Kidney glomerular epithelial cell (primary cell): ENCODE data around the gene TEAD1.
A peak's percentile ranks its signal among the peaks of the same experiment; 100 is the strongest.

ENCODE experiments used
- DNase-seq: peaks from one replicate; lab custom pipeline; 2025; lab: John Stamatoyannopoulos, UW

The TEAD1 gene

DNA sequence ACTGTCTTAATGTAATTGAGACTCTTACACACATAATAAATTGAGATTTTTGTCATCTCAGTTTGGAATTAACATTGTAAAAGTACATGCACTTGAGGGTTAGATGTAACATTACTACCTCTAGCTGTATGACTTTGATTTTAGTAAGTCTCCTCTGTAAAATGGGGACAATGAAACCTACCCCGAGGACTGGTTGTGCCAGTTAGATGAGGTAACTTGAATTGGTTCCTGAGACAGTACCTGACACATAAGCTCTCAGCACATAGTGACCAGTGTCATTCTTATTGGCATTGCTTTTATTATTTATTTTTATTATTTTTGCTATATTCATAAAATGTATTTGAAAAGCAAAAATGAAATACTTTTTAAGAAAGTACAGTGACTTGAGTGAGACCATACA is 114.8 kb downstream of the TEAD1 start:
- DNase-seq = no peak

DNA sequence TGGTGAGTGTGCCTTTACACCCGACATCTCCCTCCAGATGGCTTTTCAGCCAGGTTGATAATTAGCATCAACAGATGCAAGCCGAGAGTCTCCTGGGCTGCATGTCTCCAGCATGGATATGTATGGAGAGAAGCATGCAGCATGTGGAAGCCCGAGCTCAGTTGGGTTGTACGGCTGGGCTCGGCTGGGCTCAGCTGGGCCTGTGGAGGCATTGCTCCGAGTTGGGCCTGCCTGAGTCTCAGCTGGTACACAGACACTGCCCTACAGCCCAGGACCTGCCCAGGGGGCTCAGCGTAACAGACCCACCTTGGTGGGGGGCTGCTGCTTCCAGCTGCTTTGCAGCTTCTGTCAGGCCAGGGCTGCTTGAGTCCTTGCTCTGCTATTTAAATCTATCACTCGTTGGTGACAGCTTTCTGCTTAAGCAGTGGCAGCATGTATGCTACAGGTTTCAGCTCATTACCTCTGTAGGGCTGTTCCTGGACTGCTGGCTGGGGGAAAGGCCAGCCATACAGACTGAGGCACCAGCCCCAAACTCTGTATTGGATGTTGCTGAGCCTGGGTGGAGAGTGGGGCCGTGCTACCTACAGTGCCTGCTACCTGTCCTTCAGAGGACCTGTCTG is 115.5 kb downstream of the TEAD1 start:
- no peak for DNase-seq

DNA sequence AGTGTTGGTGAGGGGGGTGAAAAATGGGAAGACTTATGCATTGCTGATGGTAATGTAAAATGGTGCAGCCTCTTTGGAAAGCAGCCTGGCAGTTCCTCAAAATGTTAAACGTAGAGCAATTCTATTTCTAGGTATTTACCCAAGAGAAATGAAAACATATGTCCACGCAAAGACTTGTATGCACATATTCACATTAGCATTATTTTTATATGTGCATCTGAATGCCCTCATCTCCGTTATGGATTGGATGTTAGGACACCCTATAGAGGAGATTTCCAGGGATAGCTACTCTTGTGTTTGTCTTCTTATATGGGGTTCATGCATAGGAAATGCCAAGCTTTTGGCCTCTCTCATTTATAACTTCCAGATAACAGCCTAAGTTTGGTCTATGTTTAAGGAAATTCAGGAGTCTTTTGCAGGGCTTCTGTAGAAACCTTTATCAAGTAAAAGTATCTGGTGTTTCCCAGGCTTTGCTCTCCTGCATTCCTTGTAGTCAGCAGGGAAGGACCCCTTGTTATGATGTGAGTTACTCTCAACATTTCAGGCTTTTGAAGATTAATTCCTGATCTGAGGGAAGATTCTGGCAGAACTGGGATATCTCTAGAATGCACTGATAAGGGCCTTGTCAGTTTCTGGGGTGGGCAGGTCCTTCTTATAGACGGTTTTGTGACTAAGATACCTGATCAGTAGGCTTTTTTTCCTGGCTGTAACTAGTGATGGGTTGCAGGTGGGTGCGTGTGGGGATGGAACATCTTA is 116.8 kb downstream of the TEAD1 start:
- no peak for DNase-seq

DNA sequence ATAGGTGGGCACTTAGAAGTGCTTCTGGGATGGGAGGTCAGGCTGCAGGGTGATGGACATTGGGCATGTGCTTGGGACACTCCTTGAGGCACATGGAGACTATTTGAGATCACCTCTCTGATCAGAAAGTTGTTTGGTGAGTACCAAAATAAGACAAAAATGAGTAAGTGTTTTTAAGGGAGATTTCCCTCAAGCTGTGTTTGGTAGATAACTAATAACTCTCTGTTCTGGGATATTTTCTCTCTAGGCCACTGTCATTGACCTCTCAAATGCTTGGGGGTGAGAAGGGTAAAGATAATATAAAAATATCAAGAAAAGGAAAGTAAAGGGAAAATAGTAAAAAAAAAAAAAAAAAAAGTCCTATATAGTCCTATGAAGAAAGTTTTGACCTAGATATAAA is 117.8 kb downstream of the TEAD1 start:
- DNase-seq = no peak

DNA sequence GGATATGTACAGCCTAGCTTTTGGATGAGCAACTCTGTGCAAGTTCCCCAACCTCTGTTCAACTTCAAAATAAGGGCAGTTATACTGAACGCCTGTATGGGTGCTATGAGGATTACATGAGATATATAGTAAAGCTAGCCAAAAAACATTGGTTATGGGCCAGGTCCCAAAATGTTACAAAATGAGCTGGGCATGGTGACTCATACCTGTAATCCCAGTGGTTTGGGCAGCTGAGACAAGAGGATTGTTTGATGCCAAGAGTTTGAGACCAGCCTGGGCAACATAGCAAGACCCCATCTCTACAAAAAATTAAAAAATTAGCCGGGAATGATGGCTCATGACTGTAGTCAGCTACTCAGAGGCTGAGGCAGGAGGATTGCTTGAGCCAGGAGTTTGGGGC is 118.4 kb downstream of the TEAD1 start:
- no peak for DNase-seq

DNA sequence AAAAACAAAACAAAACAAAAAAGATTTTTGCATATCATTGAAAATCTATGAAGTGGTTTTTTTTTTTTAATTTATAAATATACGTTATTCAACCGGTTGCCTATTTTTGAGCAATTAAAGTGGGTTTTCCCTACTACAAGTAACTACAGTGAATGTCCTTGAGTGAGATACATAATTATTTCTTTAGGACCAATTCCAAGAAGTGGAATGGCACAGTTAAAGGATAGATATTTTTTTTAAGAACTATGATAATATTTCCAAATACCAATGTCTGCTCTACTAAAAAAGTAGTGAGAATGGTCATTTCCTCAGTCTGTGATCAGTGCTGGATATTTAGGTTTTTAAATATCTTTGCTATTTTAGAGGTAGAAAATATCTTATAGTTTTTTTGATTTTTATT is 118.8 kb downstream of the TEAD1 start:
- no peak for DNase-seq

DNA sequence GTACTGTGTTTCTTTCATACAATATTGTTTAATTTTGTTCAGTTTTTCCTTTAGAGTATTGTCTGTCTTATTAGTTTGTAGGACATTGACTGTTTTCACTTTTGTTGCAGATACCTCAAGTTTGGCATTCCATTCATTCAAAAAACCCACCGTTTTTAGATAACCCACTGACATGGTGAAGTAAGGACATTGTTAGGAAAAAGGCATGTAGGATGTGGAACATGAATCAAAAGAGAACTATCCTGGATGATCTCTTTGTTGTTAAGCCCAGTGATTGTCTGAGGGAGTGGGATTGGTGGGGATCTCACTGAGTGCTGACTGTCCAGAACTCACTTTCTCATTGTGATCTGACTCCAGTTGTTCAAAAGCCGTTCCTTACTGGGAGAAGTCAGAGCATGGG is 119.3 kb downstream of the TEAD1 start:
- DNase-seq = no peak

DNA sequence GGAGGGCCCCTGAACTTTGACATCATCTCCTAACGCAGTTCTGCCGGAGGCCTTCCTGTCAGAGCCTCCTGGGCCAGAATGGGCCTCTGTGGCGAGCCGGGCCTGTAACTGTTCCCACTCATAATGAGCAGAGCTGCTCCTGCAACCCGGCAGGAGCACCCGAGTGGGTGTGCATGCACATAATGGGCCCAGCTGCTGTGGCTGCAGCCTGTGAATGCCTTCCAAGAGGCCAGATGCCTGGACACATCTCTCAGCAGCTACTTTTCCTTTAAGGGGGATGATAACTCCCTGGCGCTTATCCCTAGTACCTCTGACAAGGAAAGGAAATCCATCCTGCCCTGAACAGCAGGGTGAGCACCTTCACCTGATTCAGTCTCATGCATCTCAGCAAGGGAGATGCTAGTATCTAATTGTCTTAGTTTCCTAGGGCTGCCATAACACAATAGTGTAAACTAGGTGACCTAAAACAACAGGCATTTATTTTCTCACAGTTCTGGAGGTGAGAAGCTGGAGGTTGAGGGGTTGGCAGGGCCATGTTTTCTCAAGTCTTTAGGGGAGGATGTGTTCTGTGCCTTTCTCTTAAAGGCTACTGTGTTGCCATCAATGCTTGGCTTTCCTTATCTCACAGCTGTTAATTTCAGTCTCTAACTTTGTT is 120.5 kb downstream of the TEAD1 start:
- no peak for DNase-seq

DNA sequence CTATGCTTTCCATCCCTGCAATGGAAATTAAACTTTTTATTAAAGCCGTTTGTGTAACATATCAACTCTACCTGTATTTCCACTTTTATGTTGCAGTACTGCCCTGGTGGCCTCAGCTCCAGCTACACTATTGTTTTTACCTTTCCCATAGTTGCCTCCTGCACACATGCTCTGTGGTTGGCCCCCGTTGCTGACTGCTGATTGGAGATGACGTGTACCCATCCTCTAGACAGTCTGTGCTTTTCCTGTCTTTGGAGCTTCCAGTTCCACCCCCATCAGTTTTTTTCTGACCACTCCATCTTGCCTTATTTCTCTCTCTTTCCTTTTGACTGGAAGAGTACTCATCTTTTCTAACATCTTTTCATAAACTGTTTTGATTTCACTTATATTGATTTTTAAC is 123.8 kb downstream of the TEAD1 start:
- DNase-seq = no peak

DNA sequence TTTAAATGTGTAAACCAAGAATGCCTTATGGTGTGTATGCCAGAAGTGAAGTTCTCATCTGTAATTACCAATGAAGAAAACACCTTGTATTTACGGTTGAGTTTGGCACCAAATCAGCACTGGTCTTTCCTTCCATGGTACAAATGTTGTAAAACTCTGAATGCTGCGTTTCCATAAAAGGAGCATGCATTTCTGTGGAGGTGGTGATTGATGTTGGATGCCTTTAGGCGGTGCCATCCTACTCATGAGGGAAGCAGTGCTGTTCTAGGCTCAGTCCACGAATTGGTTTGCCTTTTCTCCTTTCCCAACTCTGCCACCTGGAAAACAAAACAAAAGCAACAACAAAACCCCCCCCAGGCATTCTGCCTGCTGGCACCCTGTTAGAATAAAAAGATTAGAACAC is 124.4 kb downstream of the TEAD1 start:
- no peak for DNase-seq

DNA sequence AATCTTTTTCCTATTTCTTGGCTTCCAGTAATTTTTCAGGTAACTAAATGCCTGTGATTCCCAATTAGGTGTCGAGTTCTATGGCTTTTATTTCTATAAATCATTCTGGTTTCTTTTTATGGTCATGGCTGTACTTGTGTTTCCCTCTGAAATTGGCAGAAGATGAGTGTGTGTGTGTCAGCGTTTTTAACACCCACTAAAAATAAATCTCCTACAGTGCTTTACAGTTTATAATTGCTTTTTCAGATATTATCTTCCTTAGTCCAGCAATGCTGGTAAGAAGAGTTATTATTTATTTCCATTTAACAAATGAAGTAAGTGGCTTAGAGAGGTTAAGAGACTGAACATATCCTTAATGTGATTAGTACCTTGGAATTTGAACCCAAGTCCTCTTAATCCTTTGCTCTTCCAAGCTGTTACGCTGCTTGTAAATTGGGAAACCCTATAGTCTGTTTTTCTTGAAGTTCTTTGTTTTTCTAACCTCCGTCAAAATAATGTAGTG is 125.2 kb downstream of the TEAD1 start:
- DNase-seq = no peak

DNA sequence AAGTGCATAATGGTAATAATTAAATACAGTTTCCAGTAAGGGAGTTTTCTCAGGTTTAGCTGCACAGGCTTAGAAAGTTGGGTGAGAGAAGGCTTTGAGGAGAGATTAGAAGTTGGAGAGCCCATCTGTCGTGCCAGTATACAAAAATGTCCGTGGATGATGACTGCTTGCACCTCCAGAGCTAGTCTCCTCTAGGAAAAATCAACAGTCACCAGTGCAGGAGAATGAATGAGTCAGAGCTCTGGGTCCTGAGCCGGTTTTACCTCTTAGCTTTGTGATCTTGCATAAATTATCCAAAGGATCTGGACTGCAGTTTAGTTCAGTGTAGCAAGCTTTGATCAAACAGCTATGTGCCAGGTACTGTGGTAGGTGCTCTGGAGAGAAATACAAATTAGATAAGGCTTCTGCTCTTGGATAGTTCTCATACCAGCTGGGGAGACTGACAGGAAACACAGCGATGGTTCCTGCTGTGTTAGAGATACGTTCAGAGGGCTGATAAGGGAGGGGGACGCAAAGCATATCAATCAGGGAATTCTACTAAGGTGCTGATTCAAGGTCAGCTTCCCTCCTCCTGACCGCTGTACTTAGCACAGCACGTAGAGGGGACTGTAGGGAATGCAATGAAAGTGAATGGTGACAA is 125.9 kb downstream of the TEAD1 start:
- DNase-seq = peak; percentile 88

DNA sequence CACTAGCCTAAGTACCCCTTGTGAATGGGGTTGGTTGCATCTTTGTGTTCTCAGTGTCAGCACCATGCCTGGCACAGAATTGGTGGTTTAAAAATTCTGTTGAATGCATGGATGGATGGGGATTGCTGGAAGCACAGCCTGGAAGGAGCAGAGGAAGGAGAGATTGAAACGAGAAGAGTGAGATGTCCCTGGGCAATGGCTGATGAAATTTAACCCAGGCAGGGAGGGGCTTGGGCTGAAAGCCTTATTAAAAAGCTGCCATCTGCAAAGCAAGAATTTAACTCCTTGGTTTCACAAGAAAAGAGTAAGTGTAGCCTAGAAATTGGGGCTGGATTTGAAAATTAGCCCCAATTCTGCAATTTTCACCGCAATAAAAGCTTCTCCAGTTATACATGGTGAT is 126.7 kb downstream of the TEAD1 start:
- no peak for DNase-seq

DNA sequence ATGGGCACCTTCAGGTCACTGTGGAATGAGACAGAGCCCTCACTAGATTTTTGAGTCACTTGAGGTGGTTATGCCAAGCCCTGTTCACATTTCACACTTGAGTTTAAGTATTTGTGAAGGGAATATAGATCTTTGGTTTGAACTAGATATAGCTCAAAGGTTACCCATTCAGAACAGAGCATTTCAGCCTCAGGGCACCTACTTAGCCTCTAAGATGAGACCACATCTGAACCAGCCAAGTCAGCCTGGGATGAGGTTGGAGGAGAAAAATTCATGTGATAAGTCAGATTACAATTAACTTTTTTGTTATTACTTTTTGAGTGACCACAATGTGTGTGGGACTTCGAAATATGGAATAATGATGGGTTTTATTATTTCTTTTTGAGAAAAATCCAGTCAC is 127.8 kb downstream of the TEAD1 start:
- no peak for DNase-seq

DNA sequence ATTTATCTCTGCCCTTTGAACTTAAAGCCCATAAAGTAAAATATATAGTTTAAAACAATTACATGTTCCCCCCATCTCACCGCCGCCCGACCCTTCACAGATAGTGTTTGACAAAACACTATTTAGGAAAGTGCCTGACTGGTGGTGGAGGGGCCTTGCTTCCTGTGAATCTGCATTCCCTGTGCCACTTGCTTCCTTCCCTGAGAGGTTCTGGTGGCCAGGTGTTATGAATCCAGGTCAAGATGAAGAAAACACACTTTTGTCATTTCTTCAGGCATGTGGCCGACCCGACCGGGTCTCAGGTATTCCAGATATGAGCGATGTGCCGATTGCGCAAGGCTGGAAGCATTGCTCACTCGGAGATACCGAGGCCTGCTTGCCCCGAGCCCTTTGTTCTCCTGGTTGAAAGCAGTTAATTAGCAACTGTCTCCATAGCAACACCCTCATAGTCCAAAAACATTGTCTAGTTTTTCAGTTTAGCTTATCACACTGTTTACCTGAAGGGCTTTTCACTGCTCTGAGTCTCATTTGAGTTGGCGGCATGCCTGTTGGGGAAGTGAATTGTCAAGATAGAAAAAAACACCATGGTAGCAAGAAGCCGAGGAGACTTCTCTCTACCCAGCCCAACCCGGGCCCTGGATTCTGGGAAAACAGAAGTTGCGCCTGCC is 128.3 kb downstream of the TEAD1 start:
- peak; percentile 100 for DNase-seq

DNA sequence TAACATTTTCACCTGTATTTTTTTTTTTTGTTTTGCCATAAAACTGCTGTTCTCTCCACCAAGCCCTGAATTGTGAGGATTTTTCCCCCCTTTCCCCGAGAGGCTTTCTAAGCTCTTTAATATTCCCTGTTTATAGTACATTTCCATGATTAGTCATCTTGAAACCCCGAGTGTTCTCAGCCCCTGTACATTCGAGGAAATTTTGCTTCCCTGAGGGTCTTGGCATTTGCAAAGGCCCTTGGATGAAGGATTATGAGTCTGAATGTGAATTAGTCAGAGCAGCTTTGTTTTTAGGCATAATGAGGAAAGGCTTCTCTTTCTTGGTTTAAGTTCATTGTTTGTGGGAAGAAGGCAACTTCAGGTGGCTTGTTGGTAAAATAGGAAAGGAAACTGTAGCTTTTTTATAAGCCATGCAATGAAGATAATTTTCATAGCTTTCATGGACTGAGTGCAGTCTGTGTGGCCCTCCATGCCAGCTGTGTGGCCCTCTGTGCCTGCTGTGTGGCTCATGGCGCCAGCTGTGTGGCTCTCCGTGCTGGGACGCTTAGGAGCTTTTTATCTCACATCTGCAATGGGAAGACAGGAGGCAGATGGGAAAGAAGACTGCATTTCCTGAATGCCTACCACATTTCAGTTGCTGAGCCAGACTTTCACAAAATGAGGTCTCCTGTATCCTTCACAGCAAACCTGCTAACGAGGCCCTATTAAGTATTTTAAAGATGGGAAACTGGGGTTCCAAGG is 129.0 kb downstream of the TEAD1 start:
- DNase-seq = peak; percentile 74

DNA sequence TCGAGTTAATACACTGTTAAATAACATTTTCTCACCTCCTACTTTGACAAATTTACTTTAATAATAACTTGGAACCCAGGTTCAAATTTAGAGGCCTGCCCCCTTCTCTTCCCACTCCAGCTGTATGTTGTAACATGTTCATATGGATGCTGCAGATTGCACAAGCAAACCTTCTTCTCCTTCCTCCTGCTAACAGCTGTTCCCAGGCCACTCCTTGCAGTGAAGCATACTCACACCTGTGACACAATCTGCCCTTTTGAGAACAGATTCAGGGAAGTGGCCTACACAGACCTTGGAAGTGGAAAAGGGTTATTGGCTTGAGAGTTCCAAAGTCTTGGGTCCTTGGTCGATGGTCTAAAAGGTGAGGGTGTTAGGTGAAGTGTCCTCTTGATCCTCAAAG is 131.9 kb downstream of the TEAD1 start:
- DNase-seq = no peak

DNA sequence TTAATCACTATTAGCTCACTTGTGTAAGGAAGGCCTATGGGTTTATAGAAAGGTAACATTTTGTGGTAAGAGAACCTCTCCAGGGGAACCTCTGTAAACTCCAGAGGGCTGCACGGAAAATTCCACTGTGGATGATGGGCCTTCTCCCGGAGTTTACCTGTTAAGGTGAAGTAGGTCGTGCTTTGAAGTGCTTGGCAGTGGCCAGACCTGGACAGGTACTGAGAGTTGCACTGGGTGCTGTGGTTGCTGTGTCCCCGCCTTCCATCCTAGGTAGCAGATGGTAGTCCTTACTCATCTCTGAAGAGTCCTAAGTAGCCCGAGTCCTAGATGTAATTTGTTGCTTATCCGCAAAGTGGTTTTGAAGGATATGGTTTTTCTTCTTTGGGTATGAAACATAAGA is 133.4 kb downstream of the TEAD1 start:
- DNase-seq = no peak

DNA sequence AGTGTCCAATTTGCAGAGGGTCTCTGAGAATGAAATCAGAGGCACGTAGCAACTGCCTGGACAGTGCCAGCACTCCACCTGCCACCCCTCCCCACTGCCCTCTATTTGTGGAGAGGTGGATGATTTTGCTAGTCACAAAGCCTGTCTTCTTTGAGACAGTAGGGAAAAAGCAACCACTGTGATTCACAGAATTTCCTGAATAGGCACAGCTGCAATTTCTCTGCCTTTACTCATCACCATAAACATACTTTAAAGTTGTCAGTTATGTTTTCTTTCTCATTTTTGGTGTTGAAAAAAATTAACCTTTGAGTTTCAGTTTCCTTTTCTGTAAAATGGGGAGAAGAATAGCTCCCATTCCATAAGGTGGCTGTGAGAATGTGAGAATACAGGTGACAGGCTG is 134.3 kb downstream of the TEAD1 start:
- DNase-seq = peak; percentile 7

DNA sequence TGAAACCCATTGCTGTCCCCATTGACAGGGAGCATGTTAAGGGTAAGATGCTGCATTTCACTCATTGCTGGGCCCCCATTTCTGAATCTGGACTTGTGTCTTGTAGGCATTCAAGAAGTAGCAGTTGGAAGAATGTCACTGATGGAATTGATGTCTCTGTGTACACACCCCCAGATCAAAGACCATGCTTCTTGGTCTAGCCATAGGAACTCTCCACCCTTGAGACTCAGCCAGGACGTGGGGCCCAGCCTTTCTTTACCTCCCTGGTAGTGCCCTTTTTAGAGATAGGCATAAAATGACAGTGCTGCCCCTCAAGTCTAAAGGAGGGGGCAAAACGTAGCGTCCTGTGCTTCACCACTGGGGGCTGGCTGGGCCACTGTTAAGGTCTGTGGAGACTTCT is 135.1 kb downstream of the TEAD1 start:
- no peak for DNase-seq

DNA sequence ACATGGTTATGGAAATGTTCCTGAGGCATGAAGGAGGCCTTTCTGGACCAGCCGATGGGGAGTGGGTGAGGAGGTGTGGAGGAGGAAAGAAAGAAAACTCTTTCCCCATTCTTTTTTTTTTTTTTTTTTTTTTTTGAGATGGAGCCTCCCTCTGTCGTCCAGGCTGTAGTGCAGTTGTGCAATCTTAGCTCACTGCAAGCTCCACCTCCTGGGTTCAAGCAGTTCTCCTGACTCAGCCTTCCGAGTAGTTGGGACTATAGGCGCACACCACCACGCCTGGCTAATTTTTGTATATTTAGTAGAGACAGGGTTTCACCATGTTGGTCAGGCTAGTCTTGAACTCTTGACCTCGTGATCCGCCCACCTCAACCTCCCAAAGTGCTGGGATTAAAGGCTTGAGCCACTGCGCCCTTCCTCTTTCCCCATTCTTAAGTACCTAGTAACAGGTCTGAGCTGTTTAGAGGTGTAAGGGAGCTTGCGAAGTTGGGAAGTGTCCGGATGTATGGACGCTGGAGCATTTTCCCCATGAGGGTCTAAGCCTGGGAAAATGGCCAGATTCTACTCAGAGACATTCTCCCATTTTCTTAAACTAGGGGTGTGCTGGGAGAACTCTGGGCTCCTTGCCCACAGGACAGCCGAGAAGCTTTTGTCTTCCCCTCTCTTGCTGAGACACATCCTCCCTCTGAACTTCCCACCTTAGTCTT is 135.8 kb downstream of the TEAD1 start:
- DNase-seq = peak; percentile 11
